GM20000 (cell line): ENCODE measurements around the gene ITCH.
"Not testable (repeated sequence)": the region's sequence is repeated elsewhere in the genome, so short reads cannot be mapped to it uniquely, and the experiment has no call there.

Source experiments
- DNase-seq: peaks from one replicate; pipeline ENCODE4 v3.0.0; 2012; ENCODE audit warnings: low spot score
- CTCF ChIP-seq: IDR thresholded peaks from 2 replicates; pipeline ENCODE4 v1.5.1; 2012; ENCODE audit warnings: mild to moderate bottlenecking, control low read depth; ENCODE audit errors: extremely low read depth, missing control alignments

Gene ITCH

GRCh38 chr20:34403063-34403827 is 40.2 kb downstream of the ITCH start:
- no peak for TF ChIP-seq CTCF

GRCh38 chr20:34403908-34404307 is 40.8 kb downstream of the ITCH start:
- DNase-seq = peak; percentile 43
- TF ChIP-seq CTCF = no peak

More at GRCh38 chr20:34403063-34403827, 40.2 kb downstream of the ITCH start:
- DNase-seq = no peak

GRCh38 chr20:34404803-34405202 is 41.7 kb downstream of the ITCH start:
- TF ChIP-seq CTCF = no peak
- no peak for DNase-seq

GRCh38 chr20:34405247-34405651 is 42.2 kb downstream of the ITCH start:
- peak; percentile 38 for DNase-seq

GRCh38 chr20:34405942-34406341 is 42.9 kb downstream of the ITCH start:
- not testable (repeated sequence) for DNase-seq

GRCh38 chr20:34407962-34408474 is 44.9 kb downstream of the ITCH start:
- no peak for TF ChIP-seq CTCF
- no peak for DNase-seq

GRCh38 chr20:34410336-34410735 is 47.3 kb downstream of the ITCH start:
- TF ChIP-seq CTCF = no peak
- no peak for DNase-seq

GRCh38 chr20:34412453-34412852 is 49.4 kb downstream of the ITCH start:
- TF ChIP-seq CTCF = no peak
- DNase-seq = no peak

- not testable (repeated sequence) for DNase-seq
Measured at GRCh38 chr20:34414525-34414924, 51.5 kb downstream of the ITCH start.
